Heart left ventricle (tissue), 16 donors: ENCODE measurements around the gene GFRA4. TPM values are rescaled to one million over a fixed set of nuclear protein-coding genes. Genes with fewer than 3 reads are reported as not detected.

ENCODE experiments used
- ATAC-seq, 4 donors: fragments of 200-7000 bp; cut with Tn5 transposase; one replicate each; pipeline ENCODE4 v1.9.1; 2020 to 2022; ENCODE audit warnings: moderate library complexity in 4 of 4, mild to moderate bottlenecking in 3 of 4, moderate number of reproducible peaks in 1 of 4
- DNase-seq, 5 donors: peaks; one replicate each; pipeline ENCODE4 v3.0.0-alpha.2; 2020
- H3K27ac ChIP-seq, 12 donors: fragments of 200-600 bp; sonication (generic) in 4 of 12; one replicate each; pipeline versions ENCODE4 v1.5.0 to v1.8.0; 2016 to 2022; ENCODE audit warnings: mild to moderate bottlenecking in 2 of 12
- H3K27me3 ChIP-seq, 9 donors: fragments of 200-600 bp; sonication (generic) in 2 of 9; one replicate each; pipeline versions ENCODE4 v1.5.1 to v1.8.0; 2016 to 2022; ENCODE audit warnings: mild to moderate bottlenecking in 3 of 9
- H3K36me3 ChIP-seq, 9 donors: fragments of 200-600 bp; sonication (generic) in 2 of 9; one replicate each; pipeline versions ENCODE4 v1.5.0 to v1.8.0; 2018 to 2022; ENCODE audit warnings: mild to moderate bottlenecking in 2 of 9
- H3K4me1 ChIP-seq, 12 donors: fragments of 200-600 bp; sonication (generic) in 4 of 12; one replicate each; pipeline versions ENCODE4 v1.5.0 to v1.8.0; 2016 to 2022; ENCODE audit warnings: mild to moderate bottlenecking in 3 of 12
- H3K4me3 ChIP-seq, 12 donors: fragments of 200-600 bp; sonication (generic) in 4 of 12; one replicate each; pipeline versions ENCODE4 v1.5.0 to v1.8.0; 2017 to 2022; ENCODE audit warnings: mild to moderate bottlenecking in 9 of 12, moderate library complexity in 4 of 12
- H3K9me3 ChIP-seq, 12 donors: fragments of 200-600 bp; sonication (generic) in 4 of 12; one replicate each; pipeline versions ENCODE4 v1.5.0 to v1.8.0; 2016 to 2022; ENCODE audit warnings: mild to moderate bottlenecking in 1 of 12
- CTCF ChIP-seq, 12 donors: fragments of 200-600 bp; sonication (generic) in 4 of 12; IDR thresholded peaks; one replicate each; pipeline versions ENCODE4 v1.5.0 to v1.8.0; 2018 to 2022; ENCODE audit warnings: antibody characterized with exemption in 12 of 12, mild to moderate bottlenecking in 5 of 12
- POLR2A ChIP-seq, 2 donors: fragments of 450-650 bp; IDR thresholded peaks; one replicate each; pipeline ENCODE4 v1.6.1; 2017; ENCODE audit warnings: antibody characterized with exemption in 2 of 2, mild to moderate bottlenecking in 2 of 2, moderate library complexity in 2 of 2
- WGBS, 4 donors: extraction: QIAGEN DNeasy Blood & Tissue Kit in 2 of 4; methylation state at CpG; one replicate each; pipeline versions ENCODE4 v1.1.5 to v1.1.7; 2013 to 2018; 5-methylcytosine and 5-hydroxymethylcytosine counted together
- intact Hi-C, 10 donors: fragments of 100-400 bp; cut with DNase I; formaldehyde crosslinking; loops; one replicate each; pipeline versions ENCODE4 v1.11.1 to v1.14.2; 2022
- polyA plus RNA-seq, 2 donors: library from polyadenylated mRNA; stranded (reverse); fragments of 200-250 nt; gene quantifications; one replicate each; pipeline ENCODE4 v1.2.3, GENCODE V29; 2013
- total RNA-seq, 9 donors: library from RNA; depleted of rRNA in 2 of 9; stranded (reverse); fragments of >200 nt in 2 of 9; fragmentation: NEBNext Ultra II Directional in 3 of 9; extraction: Animal tissue kit (Norgen Biotek cat#: 25700) in 3 of 9; gene quantifications; one replicate each; pipeline versions ENCODE4 v1.1.0 to v1.2.4, GENCODE V29; 2016 to 2023
- donor health status: ischemic (EF 13 %, LVEDD 7.1; RV severe dilation, severe dysfunction).
- donor health status: healthy with polysubstance abuse.
- donor health status: DM: no; HTN: yes; CAD: no.
- donor health status: DM: no; HTN: no; CAD: no.
- donor health status: ischemic (EF 25% LVEDD 6.9; RV normal size, moderate dysfunction).
- donor health status: ischemic (EF 25% LVEDD 5.7; RV mildly dilated, moderate dysfunction).
- donor health status: healthy.
- donor health status: DM: yes; HTN: yes; CAD: no.
- donor health status: ischemic (EF 35%, LVEDD 5.7; RV mildly dilated, moderate dysfunction).
- donor health status: nonischemic (EF 11% LVEDD 7.7; RV severe dilation, severe dysfunction).
- donor health status: DM: yes; HTN: yes; CAD: no.
- donor health status: PGD.
- donor health status: ischemic (EF 29% LVEDD 5.4; RV normal size, mild dysfunction).
- donor health status: nonischemic (EF 23%, LVEDD 6.1; RV moderate dilation, normal function).

Gene GFRA4
- total and polyA plus RNA-seq, 11 donors, result not detected

DNA sequence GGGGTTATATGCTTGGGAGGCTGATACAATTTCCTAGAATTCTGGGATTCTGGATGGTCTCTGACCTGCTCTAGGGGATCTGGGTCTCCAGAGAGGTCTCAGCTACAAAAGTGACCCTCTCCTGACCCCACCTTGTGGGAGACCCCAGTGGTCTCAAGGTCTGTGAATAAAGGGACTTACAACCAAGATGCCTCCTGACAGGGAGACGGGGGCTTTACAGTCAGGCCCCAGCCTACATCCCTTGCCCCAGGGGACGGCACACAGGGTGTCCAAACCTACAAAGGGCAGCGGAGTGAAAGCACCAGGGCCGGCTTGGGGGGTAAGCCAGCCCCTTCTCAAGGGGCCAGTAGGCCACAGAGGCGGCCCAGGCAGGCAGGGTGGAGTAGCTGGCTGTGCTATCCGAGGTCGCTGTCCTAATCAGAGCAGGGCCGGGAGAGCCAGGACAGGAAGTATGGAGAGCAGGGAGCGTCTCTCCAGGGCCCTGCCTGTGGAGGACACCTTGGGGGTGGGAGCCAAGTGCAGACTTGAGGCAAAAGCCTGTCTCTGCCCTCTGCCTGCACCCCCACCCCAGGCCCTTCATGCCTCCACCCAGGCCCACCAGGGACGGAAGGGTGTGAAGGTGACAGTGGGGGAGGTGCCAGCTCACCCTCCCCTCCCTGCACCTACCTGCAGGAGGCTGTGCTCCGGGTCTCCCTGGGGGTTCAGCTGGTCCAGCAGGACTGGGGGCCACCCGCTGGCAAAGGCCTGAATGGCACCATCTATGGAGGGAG, 3.5 kb downstream of the GFRA4 start:
- no peak overlapping the region for H3K27ac ChIP-seq
- peaks cover 5 to 50% (median 20%) of the 10 kb centered on the region in 9 donors for H3K27me3 ChIP-seq
- intact Hi-C loops, result no loop called here
- peaks cover 0 to 4% (median 0%) of the 10 kb centered on the region in 12 donors for H3K9me3 ChIP-seq
- WGBS, 4 donors, result 61 to 73% (median 68%) methylated on average over 6 to 12 of the region's 12 CpGs
- no peaks in the 10 kb centered on the region for H3K36me3 ChIP-seq
- peaks cover 0 to 13% (median 0%) of the 10 kb centered on the region in 12 donors for H3K4me1 ChIP-seq
- ATAC-seq (peak in 1 of 4 donors; percentile 7), DNase-seq (peak in 2 of 5 donors; percentile 21 to 55)
- TF ChIP-seq POLR2A (IDR thresholded peaks at IDR 0.05) (no peak), CTCF (IDR thresholded peaks at IDR 0.05) (no peak)
- no peak overlapping the region for H3K4me3 ChIP-seq

DNA sequence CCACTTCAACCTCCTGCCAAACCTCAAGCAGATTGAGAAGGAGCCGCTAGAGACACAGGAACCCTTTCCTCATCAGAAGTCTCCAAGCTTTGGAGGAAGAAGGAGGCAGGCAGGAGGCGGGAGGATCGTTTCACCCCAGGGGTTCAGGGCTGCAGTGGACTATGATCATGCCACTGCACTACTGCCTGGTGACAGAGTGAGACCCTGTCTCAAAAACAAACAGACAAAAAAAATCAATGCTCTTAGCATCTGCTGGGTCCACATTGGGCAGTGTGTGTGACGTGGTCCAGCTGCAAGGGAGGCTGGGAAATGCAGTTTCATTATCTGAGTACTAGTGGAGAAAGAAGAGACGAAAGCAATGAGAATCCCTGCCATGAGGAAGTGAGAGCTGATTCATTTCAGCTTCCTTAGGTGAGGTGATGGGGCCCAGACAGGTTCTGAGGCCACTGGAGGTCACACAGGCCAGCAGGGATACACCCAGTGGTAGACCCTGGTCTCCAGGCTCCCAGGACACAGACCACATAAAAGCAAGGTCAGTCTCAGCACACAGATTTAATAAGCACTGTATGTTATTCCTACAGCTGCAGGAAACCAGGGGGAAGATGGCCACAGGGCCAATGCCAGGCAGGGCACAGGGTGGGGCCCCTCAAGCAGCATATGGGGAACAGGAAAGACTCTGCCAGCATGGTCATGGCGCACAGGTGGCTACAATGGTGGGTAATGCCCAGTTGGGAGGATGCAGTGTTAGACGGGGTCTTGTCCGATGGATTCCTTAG, 4.3 kb downstream of the GFRA4 start:
- ATAC-seq, result no peak
- no peak for DNase-seq
- intact Hi-C loops, result no loop called here
- H3K27me3 ChIP-seq, result peaks cover 5 to 50% (median 20%) of the 10 kb centered on the region in 9 donors
- WGBS, 4 donors, result 50 to 69% (median 65%) methylated on average over 8 of the region's 8 CpGs
- no peak for TF ChIP-seq POLR2A (IDR thresholded peaks at IDR 0.05)
- TF ChIP-seq CTCF (IDR thresholded peaks at IDR 0.05), result no peak
- peaks cover 0 to 13% (median 0%) of the 10 kb centered on the region in 12 donors for H3K4me1 ChIP-seq
- H3K9me3 ChIP-seq, result peaks cover 0 to 4% (median 0%) of the 10 kb centered on the region in 12 donors
- no peaks in the 10 kb centered on the region for H3K36me3 ChIP-seq
- H3K4me3 ChIP-seq, result no peak overlapping the region
- no peak overlapping the region for H3K27ac ChIP-seq

DNA sequence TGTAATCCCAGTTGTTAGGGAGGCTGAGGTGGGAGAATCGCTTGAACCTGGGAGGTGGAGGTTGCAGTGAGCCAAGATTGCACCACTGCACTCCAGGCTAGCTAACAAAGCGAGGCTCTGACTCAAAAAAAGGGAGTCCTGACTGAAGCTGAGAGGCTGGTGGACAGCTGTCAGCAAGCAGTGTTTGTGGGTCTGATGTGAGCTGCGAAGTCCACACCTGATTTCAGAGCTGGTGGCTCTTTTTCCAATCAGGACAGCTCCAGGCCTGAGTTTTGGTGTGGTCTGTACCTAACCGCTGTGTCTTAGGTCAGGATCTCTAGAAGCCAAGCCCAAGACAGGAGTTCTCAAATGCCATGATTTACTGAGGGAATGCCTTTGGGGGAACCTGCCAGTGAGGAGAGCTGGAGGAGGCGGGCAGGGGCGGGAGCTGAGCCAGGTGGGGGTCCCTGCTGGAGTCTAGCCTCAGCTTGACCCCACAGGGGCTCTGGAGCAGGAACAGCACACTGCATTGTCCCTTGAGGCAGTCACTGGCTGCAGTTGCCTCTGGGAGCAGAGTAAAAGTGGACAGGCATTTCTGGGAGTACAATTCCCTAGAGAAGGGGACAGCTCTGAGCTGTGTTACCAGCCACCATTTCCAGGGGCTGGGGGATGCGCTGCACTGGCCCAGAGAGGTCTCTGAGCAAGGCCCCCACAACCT, 5.0 kb downstream of the GFRA4 start:
- H3K27me3 ChIP-seq, result peaks cover 5 to 49% (median 20%) of the 10 kb centered on the region in 9 donors
- peaks cover 0 to 8% (median 0%) of the 10 kb centered on the region in 12 donors for H3K9me3 ChIP-seq
- no peak overlapping the region for H3K27ac ChIP-seq
- ATAC-seq (no peak), DNase-seq (peak in 1 of 5 donors; percentile 33)
- no peak overlapping the region for H3K4me3 ChIP-seq
- H3K4me1 ChIP-seq, result peaks cover 0 to 13% (median 0%) of the 10 kb centered on the region in 12 donors
- TF ChIP-seq POLR2A (IDR thresholded peaks at IDR 0.05) (no peak), CTCF (IDR thresholded peaks at IDR 0.05) (no peak)
- no peaks in the 10 kb centered on the region for H3K36me3 ChIP-seq
- 78 to 89% (median 84%) methylated on average over 7 of the region's 7 CpGs for WGBS, 4 donors
- intact Hi-C loops, result no loop called here

DNA sequence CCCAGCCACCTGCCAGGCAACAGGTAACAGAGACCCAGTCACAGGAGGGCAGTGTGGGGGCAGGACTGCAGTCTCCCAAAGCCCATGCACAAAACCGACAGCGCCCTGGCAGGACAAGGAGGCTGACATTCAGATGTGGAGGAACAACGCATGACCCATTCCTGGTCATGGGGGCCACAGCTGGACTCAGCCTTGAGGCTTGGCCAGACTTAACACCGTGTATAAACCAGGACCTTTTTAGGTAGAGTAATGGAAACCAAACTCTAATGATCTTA, 8.1 kb downstream of the GFRA4 start:
- no peak overlapping the region for H3K27ac ChIP-seq
- peaks cover 0 to 8% (median 0%) of the 10 kb centered on the region in 12 donors for H3K9me3 ChIP-seq
- H3K36me3 ChIP-seq, result peaks cover 0 to 6% (median under 1%) of the 10 kb centered on the region in 9 donors
- H3K4me1 ChIP-seq, result peaks cover 0 to 9% (median 0%) of the 10 kb centered on the region in 12 donors
- intact Hi-C loops, result no loop called here
- DNase-seq (peak in 1 of 5 donors; percentile 10), ATAC-seq (no peak)
- no peak overlapping the region for H3K4me3 ChIP-seq
- peaks cover 4 to 18% (median 7%) of the 10 kb centered on the region in 9 donors for H3K27me3 ChIP-seq
- 83 to 95% (median 90%) methylated on average over 4 of the region's 4 CpGs for WGBS, 4 donors
- no peak for TF ChIP-seq CTCF (IDR thresholded peaks at IDR 0.05)
- no peak for TF ChIP-seq POLR2A (IDR thresholded peaks at IDR 0.05)
